ENCODE data around the gene CBFA2T2.

- TF ChIP-seq CTCF (IDR thresholded peaks at IDR 0.05) (no peak), POLR2A (IDR thresholded peaks at IDR 0.05) (no peak)
Observed at GRCh38 chr20:33541797-33542196, 51.9 kb downstream of the CBFA2T2 start.
